ENCODE data around the gene DIP2A. TPM values are rescaled to one million over a fixed set of nuclear protein-coding genes. Genes with fewer than 3 reads are reported as not detected.

Gene DIP2A
- total RNA-seq, 1 donor: 26.5 TPM

DNA sequence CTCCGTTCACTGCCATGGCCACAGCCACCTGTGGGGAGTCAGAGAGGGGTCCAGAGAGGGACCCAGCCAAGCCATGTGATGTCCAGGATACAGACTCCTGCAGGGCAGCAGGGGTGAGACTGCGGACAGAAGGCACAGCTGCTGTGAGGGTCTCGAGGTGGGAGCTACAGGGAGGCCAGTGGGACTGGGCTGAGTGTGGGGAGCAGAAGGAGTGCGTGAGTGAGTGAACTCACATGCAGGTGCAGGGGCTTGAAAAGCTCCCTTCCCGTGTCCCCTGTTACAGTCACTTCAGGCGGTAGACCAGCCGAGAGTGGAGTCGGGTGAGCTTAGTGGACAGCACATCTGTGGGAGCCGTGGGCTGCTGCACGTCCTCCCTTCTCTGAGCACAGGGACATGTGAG is 103.8 kb downstream of the DIP2A start:
- TF ChIP-seq, protein P1, sequence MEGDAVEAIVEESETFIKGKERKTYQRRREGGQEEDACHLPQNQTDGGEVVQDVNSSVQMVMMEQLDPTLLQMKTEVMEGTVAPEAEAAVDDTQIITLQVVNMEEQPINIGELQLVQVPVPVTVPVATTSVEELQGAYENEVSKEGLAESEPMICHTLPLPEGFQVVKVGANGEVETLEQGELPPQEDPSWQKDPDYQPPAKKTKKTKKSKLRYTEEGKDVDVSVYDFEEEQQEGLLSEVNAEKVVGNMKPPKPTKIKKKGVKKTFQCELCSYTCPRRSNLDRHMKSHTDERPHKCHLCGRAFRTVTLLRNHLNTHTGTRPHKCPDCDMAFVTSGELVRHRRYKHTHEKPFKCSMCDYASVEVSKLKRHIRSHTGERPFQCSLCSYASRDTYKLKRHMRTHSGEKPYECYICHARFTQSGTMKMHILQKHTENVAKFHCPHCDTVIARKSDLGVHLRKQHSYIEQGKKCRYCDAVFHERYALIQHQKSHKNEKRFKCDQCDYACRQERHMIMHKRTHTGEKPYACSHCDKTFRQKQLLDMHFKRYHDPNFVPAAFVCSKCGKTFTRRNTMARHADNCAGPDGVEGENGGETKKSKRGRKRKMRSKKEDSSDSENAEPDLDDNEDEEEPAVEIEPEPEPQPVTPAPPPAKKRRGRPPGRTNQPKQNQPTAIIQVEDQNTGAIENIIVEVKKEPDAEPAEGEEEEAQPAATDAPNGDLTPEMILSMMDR (IDR thresholded peaks at IDR 0.05; ENCODE audit: insufficient read depth, low read length): no peak
- H3K4me3 ChIP-seq (ENCODE audit: low read depth, low read length): no peak overlapping the region
- DNase-seq (ENCODE audit: low read depth): no peak

DNA sequence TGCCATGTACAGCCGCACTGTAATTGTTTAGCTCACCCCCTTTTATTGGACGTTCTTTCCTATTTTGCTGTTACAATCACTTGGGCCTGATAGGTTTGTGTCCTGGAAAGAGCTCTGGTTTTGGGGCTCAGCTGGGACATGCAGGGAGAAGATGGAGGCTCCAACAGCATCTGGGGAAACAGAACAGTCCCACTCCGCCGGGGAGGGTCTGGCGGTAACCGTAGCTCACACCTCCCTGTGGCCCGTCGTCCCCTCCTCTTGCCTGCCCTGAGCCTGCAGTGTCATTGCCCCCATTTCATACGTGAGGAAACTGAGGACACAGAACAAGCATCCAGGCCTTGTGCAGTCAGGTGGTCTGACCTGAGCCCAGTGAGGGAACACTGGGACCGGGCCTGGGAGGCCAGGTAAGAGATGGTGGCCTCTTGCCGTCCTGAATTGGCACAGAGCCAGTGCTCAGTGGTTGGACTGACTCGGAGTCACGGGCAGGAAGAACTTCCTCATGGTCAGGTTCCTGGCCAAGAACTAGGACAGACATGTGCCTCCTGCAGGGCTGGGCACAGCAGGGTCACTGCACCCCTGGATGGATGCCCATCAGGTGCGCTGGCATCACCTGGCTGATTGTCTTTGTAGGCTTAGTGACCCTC is 104.4 kb downstream of the DIP2A start:
- H3K4me3 ChIP-seq (ENCODE audit: low read depth, low read length): no peak overlapping the region
- DNase-seq (ENCODE audit: low read depth): no peak
- TF ChIP-seq, protein P1 (IDR thresholded peaks at IDR 0.05; ENCODE audit: insufficient read depth, low read length): no peak

DNA sequence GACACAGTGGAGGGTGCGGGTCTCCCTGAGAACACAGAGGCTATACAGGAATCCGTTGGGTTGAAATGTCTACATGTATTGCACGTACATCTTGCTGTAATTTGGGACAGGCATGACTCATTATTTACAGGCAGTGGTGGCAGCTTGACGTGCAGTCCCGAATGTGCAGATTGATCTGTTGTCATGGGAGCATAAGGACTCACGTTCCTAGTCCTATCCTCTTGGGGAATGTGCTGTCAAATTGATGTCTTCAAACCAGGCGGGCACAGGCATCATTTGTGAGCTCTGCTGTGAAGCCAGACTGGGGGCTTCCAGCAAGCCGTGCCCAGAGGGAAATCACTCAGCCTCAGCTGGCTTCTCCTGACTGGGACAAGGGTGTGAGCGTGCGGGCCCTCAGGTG is 105.7 kb downstream of the DIP2A start:
- no peak for DNase-seq (ENCODE audit: low read depth)
- TF ChIP-seq, protein P1 (IDR thresholded peaks at IDR 0.05; ENCODE audit: insufficient read depth, low read length): no peak
- H3K4me3 ChIP-seq (ENCODE audit: low read depth, low read length): no peak overlapping the region

DNA sequence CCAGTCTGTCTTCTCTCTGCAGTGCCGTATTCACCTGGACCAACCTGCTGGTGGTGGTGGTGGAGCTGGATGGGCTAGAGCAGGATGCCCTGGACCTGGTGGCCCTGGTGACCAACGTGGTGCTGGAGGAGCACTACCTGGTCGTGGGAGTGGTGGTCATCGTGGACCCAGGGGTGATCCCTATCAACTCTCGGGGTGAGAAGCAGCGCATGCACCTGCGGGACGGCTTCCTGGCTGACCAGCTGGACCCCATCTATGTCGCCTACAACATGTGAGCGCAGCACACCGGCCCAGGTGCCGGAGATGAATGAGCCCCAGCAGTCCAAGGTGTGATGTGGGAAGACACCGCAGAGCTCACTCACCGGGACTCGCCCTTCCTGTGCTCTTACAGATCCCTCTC is 108.7 kb downstream of the DIP2A start:
- no peak overlapping the region for H3K4me3 ChIP-seq (ENCODE audit: low read depth, low read length)
- DNase-seq (ENCODE audit: low read depth): no peak
- TF ChIP-seq, protein P1 (IDR thresholded peaks at IDR 0.05; ENCODE audit: insufficient read depth, low read length): no peak

DNA sequence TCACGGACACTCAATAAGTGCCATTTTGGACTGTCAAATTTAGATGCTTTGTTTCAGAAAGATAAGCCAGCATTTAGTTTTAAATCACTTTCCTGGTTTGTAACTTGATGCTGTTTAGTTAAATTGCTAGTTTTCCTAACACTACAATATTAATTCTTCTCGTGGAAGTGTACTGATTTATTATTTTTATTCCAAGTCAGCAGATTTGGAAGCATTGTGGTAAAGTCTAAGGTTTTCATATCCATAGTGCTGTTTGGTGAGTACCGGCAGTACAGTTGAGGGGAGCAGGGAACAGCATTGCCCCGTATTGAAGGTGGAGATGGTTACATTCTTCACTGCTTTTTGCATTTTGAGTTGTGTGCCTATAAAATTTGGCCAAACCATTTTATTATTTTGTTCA is 109.9 kb downstream of the DIP2A start:
- H3K4me3 ChIP-seq (ENCODE audit: low read depth, low read length): no peak overlapping the region
- DNase-seq (ENCODE audit: low read depth): no peak
- TF ChIP-seq, protein P1 (IDR thresholded peaks at IDR 0.05; ENCODE audit: insufficient read depth, low read length): no peak

DNA sequence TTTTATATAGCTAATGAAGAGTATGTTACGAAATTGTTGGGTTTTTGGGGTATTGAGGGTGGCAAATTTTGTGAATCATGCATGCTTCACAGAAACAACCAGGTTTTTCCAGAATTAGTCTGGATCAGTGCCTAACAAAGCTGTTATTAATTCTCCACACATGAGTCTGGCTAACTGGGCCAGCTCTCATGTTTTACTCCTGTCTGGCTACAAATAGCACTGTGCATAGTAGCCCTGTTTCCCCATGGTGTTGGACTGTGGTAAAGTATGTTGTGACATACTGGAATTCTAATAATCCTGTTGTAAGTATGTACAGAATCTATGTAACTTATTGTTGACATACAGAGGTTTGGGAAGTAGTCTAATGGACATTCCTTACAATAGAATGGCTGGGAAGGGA is 110.4 kb downstream of the DIP2A start:
- H3K4me3 ChIP-seq (ENCODE audit: low read depth, low read length): no peak overlapping the region
- TF ChIP-seq, protein P1 (IDR thresholded peaks at IDR 0.05; ENCODE audit: insufficient read depth, low read length): no peak
- peak; percentile 5 for DNase-seq (ENCODE audit: low read depth)

DNA sequence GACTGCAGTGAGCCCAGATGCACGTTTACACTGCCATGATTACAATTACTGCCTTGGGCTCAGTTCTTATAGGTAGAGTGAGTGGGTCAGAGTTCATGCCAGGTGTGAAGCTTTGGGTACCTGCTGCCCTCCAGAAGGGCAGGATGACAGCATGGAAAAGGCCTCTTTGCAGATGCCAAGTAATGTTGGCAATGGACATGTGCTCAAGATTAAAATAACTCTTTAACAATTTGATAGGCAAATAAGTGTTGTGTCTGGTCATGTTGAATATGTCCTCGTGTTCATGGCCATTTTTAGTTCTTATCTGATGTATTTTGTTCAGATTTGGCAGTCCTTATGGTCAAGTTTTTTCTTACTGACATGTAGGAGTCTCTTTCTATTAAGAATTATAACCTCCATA is 111.4 kb downstream of the DIP2A start:
- no peak for DNase-seq (ENCODE audit: low read depth)
- TF ChIP-seq, protein P1 (IDR thresholded peaks at IDR 0.05; ENCODE audit: insufficient read depth, low read length): no peak
- H3K4me3 ChIP-seq (ENCODE audit: low read depth, low read length): no peak overlapping the region

Measured in fibroblast of the aortic adventitia (primary cell).